Glutamatergic neuron (in vitro differentiated cells): ENCODE measurements around the gene CCDC157. TPM values are rescaled to one million over a fixed set of nuclear protein-coding genes. Genes with fewer than 3 reads are reported as not detected.

Experiments
- DNase-seq: peaks from one replicate; pipeline ENCODE4 v3.0.0; 2022
- H3K27ac Mint-ChIP-seq: one replicate; pipeline ENCODE4 v1.8.0; 2020; ENCODE audit warnings: mild to moderate bottlenecking, mixed read lengths, inconsistent platforms; ENCODE audit not compliant: unreplicated experiment
- H3K27me3 Mint-ChIP-seq: one replicate; pipeline ENCODE4 v1.8.0; 2020; ENCODE audit warnings: mild to moderate bottlenecking, moderate library complexity, mixed read lengths, inconsistent platforms; ENCODE audit not compliant: unreplicated experiment
- H3K36me3 Mint-ChIP-seq: one replicate; pipeline ENCODE4 v1.8.0; 2020; ENCODE audit warnings: mild to moderate bottlenecking, mixed read lengths, inconsistent platforms; ENCODE audit not compliant: unreplicated experiment
- H3K4me1 Mint-ChIP-seq: one replicate; pipeline ENCODE4 v1.8.0; 2020; ENCODE audit warnings: mild to moderate bottlenecking, low read depth, mixed read lengths, inconsistent platforms; ENCODE audit not compliant: unreplicated experiment
- H3K4me3 Mint-ChIP-seq: one replicate; pipeline ENCODE4 v1.8.0; 2020; ENCODE audit warnings: mild to moderate bottlenecking, mixed read lengths, inconsistent platforms; ENCODE audit not compliant: unreplicated experiment
- H3K9me3 Mint-ChIP-seq: one replicate; pipeline ENCODE4 v1.8.0; 2020; ENCODE audit warnings: mild to moderate bottlenecking, moderate library complexity, mixed read lengths, inconsistent platforms; ENCODE audit not compliant: unreplicated experiment
- CTCF ChIP-seq: fragments of 200-600 bp; sonication (generic); IDR thresholded peaks from one replicate; pipeline ENCODE4 v1.5.0; 2021; ENCODE audit not compliant: partially characterized antibody, unreplicated experiment
- total RNA-seq: library from RNA; stranded (reverse); fragmentation: NEBNext Ultra II Directional; extraction: Animal tissue kit (Norgen Biotek cat#: 25700); gene quantifications from one replicate; pipeline ENCODE4 v1.2.1, GENCODE V29; 2021; ENCODE audit not compliant: unreplicated experiment

The CCDC157 gene
- total RNA-seq, 1 donor from 2014 or later: 6.2 TPM

DNA sequence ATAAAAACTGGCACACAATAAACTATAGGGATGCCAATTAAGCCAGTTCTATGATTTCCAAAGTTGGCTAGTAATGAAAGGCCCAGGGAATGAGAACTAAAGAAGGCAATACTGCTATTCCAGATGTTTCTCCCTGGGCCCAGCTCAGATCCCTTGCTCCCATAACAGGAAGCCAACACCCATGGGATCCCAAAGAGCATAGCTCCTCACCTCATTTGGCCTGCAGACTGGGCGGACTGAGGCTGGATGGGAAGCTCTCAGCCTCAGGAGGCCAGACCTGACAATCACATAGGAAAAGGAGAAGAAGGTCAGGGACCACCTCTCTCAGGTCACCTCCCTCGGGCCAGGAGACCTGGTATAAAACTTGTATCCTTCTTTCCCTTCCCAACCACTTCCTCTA is 35.3 kb upstream of the CCDC157 start:
- DNase-seq: no peak
- Mint-ChIP-seq H3K36me3 (no peaks in the 10 kb centered on the region), H3K27me3 (no peaks in the 10 kb centered on the region), H3K4me1 (peaks cover 3% of the 10 kb centered on the region), H3K9me3 (peaks cover 7% of the 10 kb centered on the region), H3K27ac (no peak overlapping the region), H3K4me3 (no peak overlapping the region)
- no peak for TF ChIP-seq CTCF

GRCh38 chr22:30323246-30323645 is 33.6 kb upstream of the CCDC157 start:
- no peak for DNase-seq
- no peak for TF ChIP-seq CTCF
- peaks cover 6% of the 10 kb centered on the region for H3K4me1 Mint-ChIP-seq
- no peak overlapping the region for H3K27ac Mint-ChIP-seq
- no peaks in the 10 kb centered on the region for H3K36me3 Mint-ChIP-seq
- no peak overlapping the region for H3K4me3 Mint-ChIP-seq
- H3K9me3 Mint-ChIP-seq: peaks cover 8% of the 10 kb centered on the region
- H3K27me3 Mint-ChIP-seq: no peaks in the 10 kb centered on the region

- Mint-ChIP-seq H3K4me1 (peaks cover 6% of the 10 kb centered on the region), H3K4me3 (no peak overlapping the region), H3K36me3 (no peaks in the 10 kb centered on the region), H3K27ac (no peak overlapping the region), H3K27me3 (no peaks in the 10 kb centered on the region), H3K9me3 (peaks cover 7% of the 10 kb centered on the region)
- DNase-seq: no peak
- no peak for TF ChIP-seq CTCF
These were observed 32.6 kb upstream of the CCDC157 start for GRCh38 chr22:30324014-30324730.

DNA sequence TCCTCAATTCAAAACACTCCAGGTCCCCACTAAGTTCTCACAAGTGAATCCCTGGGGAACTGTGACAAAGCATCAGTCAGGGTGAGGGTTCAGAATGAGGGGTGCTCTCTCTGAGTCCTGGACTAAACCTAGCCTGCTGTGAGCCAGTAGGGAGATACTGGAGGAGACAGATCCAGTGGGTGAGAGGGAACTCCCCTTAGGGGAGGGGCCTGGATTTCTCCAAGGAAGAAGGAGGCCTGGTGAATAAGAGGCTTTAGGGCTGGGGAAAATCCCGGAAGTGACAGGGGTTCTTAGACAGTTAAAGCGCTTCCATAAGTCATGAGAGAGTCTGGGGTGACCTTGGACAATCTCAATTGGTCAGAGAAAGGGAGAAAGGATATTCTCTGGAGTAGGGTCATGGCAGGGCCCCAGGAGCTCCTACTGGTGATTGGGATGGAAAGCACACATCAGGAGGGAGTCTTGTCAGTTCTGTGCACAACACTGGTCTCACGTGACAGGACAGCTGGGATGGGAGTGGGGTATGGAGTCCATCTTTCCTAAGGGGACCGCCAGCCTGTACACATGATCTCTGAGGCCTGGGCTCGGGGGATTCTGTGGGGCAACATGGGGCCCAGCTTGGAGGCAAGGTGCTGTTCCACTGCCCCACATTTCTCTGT is 31.6 kb upstream of the CCDC157 start:
- Mint-ChIP-seq H3K4me1 (peaks cover 6% of the 10 kb centered on the region), H3K27me3 (peaks cover 3% of the 10 kb centered on the region), H3K36me3 (no peaks in the 10 kb centered on the region), H3K27ac (no peak overlapping the region), H3K9me3 (peaks cover 7% of the 10 kb centered on the region), H3K4me3 (peak overlapping the region; percentile 52)
- DNase-seq: no peak
- no peak for TF ChIP-seq CTCF

- Mint-ChIP-seq H3K9me3 (peaks cover 7% of the 10 kb centered on the region), H3K4me1 (peaks cover 6% of the 10 kb centered on the region), H3K27me3 (peaks cover 3% of the 10 kb centered on the region), H3K4me3 (peak overlapping the region; percentile 78), H3K36me3 (peaks cover 4% of the 10 kb centered on the region), H3K27ac (no peak overlapping the region)
- no peak for TF ChIP-seq CTCF
- DNase-seq: no peak
These were observed 31.0 kb upstream of the CCDC157 start for GRCh38 chr22:30325724-30326254.
